ENCODE data around the gene SYCP2.
"Not testable (repeated sequence)": the region's sequence is repeated elsewhere in the genome, so short reads cannot be mapped to it uniquely, and the experiment has no call there.

Gene SYCP2, protein sequence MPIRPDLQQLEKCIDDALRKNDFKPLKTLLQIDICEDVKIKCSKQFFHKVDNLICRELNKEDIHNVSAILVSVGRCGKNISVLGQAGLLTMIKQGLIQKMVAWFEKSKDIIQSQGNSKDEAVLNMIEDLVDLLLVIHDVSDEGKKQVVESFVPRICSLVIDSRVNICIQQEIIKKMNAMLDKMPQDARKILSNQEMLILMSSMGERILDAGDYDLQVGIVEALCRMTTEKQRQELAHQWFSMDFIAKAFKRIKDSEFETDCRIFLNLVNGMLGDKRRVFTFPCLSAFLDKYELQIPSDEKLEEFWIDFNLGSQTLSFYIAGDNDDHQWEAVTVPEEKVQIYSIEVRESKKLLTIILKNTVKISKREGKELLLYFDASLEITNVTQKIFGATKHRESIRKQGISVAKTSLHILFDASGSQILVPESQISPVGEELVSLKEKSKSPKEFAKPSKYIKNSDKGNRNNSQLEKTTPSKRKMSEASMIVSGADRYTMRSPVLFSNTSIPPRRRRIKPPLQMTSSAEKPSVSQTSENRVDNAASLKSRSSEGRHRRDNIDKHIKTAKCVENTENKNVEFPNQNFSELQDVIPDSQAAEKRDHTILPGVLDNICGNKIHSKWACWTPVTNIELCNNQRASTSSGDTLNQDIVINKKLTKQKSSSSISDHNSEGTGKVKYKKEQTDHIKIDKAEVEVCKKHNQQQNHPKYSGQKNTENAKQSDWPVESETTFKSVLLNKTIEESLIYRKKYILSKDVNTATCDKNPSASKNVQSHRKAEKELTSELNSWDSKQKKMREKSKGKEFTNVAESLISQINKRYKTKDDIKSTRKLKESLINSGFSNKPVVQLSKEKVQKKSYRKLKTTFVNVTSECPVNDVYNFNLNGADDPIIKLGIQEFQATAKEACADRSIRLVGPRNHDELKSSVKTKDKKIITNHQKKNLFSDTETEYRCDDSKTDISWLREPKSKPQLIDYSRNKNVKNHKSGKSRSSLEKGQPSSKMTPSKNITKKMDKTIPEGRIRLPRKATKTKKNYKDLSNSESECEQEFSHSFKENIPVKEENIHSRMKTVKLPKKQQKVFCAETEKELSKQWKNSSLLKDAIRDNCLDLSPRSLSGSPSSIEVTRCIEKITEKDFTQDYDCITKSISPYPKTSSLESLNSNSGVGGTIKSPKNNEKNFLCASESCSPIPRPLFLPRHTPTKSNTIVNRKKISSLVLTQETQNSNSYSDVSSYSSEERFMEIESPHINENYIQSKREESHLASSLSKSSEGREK (N-terminal part only)

DNA sequence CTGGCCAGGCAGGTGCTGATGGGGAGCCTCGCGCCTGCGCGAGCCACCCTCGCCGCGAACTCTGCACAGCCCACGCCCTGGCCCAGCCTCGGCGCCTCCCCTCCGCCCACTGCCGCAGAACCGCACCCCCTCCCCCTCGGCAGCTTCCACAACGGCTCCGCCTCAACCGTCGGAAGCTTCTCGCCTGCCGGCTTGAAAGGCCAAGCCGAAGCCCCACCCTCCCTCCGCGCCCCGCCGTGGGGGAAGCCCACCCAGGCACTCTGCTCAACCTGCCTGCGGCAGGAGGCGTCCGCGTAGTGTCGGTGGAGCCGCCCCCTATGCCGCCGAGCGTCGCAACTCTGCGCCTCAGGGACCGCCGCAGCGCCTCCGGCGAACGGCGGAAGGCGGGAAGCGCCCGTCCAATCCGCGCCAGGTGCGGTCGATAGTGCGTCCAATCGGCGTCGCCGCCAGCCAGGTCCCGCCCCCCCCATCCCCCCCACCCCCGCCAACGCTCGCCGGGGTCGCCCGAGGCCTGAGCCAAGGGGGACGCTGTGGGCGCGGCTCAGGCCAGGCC lies at the start of gene SYCP2:
TSS of gene SYCP2 (minus strand) at position 342 of the 553 bp plus-strand sequence. CDS start 11,224 bp downstream, outside the sequence.
- no peak for DNase-seq (ENCODE audit: low read depth)

DNA sequence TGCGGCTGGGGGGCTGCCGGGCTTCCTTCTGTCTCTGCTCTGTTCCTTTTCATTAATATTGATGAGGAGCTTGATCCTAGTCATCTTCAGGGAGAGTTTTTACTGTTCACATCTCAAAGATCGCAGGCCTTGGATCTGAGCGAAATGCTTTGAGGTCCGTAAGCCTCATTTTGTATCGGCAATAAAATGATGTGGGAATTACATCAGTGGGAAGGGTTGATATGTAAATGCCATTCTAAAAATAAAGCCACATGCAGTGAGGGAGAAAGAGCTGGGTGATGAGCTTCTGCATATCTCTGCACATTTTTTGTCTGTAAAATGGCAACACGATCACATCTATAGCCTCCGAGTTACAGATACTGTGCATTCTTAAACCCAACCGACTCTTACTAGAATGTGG lies 49.6 kb upstream of the SYCP2 start:
- no peak for DNase-seq (ENCODE audit: low read depth)

DNA sequence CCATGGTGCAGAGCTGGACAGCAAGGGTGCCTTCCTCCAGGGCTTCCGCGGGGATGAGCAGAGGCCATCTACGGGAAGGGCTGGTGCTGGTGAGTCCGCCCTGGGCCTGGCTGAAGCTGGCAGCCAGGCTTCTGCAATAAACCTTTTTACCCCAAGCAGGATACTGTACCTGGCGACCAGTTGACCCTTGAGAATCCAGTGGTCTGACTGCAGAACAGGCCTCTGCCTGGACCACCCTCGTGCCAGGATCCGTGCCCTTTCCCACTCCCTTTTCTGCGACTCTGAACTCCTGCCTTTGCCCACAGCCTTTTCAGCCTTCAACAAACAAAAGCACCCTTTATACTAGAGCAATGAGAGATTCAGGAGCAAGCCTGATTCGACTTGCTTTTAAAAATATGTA lies 43.6 kb upstream of the SYCP2 start:
- no peak for DNase-seq (ENCODE audit: low read depth)

DNA sequence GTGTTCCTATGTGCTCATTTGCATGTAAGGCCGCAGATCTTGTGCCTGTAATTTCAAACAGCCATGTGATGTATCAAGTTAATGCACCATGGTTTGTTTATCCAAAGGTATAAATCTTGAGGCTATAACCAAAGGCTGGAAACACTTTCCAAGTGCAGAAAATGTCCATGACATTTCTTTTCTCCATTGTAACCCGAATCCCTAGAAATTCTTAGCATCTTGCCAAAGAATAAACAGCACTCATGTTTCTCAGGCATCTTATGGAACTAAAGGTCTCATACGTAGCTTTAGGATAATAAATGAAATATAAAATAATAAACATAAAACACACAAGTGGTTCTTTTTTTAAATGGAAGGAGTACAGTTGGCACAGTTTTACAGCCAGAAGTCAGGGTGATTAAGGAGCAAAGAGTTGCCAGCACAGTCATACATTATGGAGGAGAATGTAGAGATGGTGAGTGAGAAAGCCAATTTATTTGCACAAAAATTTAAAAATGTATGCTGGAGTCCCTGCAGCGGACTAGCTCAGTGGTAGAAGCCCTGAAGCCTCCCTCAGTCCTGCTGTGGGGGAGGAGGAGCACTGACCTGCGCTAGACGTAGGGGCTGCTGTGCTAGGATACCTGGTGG lies 42.8 kb upstream of the SYCP2 start:
- no peak for DNase-seq (ENCODE audit: low read depth)

DNA sequence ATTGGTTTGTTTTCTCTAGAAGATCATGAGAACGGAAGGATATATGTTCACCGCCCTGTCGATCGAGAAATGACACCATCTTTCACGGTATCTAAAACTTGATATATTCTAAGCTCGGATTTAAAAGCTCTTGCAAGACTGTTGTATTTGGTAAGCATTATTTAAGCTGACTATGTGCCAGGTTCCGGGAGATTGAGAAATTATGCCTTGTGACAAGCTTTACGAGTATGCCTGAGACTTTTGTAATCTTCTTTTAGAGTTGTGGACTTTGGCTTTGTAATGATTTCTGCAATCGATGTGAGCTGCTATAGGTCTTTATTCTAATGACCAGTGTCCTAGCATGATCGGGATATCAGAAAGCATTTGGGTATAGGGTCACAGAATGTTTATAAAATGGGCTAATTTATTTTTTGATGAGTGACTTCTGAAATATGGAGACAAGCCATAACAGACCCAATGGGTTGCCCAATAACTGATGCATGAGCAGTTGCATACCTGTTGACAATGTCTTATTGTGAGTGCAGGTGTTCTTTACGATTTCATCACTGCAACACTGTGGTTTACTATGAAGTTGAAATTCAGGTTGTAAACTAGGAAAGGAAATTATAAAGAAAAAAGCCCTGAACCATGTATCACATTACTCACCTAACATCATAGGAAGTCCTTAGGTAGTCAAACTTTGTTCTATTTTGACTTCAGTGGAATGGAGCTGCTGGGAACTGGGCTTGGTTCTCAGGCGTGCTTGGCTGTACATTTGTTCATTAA lies 38.8 kb upstream of the SYCP2 start:
- DNase-seq (ENCODE audit: low read depth), result no peak

DNA sequence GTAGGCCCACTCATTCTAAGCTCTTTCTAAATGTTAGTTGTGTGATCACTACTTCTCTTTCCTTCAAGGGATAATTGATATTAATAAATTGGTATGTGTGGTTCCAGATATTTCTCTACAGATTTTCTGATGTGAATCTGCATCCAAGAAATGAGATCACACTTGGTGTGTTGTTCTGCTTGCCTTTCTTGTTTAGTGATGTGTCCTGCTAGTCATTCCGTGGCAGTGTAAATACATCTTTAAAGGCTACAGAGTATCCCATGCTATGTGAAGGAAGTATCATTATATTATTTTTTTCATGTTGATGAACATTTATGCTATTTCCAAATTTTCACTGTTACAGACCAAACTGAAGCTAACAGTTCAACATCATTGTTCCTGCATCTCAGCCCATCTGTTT lies 38.0 kb upstream of the SYCP2 start:
- no peak for DNase-seq (ENCODE audit: low read depth)

DNA sequence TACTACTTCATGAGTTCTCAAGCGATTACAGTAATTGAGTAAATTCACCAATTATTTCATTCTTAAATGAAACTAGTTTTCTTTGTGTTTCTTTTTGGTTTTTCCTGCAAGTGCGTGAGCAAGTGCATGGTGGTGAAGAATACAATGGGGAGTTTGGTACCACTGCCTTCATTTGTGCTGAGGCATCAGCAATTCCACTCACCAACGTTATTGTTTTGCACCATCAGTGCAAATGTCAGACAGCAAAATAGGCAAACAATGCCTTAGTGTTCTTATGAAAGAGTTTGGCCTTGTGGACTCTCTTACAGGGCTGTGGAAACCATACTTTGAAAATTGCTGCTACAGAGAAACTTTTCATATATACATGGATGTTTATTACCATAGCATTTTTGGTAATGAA lies 33.0 kb upstream of the SYCP2 start:
- DNase-seq (ENCODE audit: low read depth), result no peak

DNA sequence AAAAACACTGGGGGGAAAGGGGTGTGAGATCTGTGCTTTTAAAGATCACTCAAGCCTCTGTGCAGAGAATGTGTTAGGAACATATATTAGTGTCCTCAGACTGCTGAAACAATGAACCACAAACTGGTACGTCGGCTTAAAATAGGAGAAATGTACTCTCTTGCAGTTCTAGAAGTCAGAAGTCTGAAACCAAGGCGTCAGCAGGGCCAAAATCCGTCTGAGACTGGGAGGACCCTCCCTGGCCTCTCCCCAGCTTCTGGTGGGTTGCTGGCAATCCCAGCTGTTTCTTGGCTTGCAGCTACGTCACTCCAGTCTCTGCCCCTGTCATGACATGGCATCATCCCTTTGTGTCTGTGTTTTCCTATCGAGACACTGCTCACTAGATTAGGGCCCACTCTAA lies 28.7 kb upstream of the SYCP2 start:
- DNase-seq (ENCODE audit: low read depth), result no peak

DNA sequence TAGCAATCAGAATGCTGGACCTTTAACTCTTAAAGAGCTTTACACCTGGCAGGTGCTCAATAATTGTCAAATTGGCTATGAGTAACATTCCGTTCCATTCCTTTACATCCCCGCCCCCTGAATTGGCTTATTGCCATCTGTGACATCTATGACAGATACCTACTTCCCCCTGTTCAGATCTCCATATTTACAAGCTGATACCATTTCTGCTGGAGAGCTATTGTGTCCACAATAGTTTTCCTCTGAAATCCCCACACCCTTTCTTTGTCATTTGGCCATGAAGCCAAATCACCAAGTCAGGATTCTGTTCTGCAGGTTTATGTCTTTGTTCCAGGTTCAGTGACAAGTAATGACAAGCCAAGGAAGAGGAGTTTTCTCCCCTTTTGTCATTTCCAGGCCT lies 28.0 kb upstream of the SYCP2 start:
- no peak for DNase-seq (ENCODE audit: low read depth)

DNA sequence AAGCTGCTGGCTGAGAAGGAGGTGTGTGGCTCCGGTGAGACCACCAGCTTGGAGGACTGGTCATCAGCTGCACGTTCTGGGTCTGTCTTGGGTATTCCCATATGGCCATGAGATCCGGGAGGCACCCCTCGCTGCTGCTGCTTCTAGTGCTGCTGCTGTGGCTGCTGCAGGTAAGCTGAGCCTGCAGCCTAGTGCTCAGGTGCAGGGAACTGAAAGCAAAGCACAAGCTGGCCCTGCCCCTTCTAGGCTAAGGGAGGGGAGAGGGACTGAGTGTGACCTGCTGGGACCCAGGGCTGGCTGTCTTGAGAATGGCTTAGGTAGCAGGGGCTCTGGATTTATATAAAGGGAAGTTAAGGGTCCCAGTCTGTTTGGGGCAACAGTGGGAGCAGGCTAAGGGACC lies 25.2 kb upstream of the SYCP2 start:
- DNase-seq (ENCODE audit: low read depth), result no peak

DNA sequence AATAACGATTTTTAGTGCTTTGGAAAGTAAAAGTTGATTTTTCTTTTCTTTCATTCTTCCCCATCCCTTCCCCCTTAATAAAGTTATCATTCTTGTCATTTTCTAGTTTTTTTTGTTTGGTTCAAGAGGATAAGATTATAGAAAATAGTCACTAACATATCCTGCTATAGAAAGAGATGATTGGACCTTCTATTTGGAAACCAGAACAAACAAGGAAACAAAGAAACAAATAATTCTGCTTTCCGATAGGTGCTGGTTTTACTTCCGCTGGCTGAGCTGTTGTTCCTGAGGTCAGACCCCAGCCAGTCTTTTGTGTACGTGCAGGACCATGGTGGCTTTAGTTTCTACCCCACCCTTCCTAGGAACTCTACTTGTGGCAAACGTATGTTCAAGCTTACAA lies 24.7 kb upstream of the SYCP2 start, which contains the start of gene CDH26:
TSS of gene CDH26 (plus strand) at position 301 of the 400 bp plus-strand sequence. CDS start 304 bp downstream, outside the sequence.
- no peak for DNase-seq (ENCODE audit: low read depth)

DNA sequence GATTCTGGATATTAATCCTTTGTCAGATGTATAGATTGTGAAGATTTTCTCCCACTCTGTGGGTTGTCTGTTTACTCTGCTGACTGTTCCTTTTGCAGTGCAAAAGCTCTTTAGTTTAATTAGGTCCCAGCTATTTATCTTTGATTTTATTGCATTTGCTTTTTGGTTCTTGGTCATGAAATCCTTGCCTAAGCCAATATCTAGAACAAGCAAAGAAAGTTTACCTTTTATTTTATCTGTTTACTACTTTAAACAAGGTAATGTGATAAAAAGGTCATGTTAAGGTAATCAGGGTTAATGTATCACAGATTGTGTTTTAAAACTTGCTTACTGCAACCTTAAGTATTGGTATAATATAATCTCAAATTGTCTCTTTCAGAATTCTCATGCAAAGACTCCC lies 24.1 kb upstream of the SYCP2 start:
- DNase-seq (ENCODE audit: low read depth), result not testable (repeated sequence)

DNA sequence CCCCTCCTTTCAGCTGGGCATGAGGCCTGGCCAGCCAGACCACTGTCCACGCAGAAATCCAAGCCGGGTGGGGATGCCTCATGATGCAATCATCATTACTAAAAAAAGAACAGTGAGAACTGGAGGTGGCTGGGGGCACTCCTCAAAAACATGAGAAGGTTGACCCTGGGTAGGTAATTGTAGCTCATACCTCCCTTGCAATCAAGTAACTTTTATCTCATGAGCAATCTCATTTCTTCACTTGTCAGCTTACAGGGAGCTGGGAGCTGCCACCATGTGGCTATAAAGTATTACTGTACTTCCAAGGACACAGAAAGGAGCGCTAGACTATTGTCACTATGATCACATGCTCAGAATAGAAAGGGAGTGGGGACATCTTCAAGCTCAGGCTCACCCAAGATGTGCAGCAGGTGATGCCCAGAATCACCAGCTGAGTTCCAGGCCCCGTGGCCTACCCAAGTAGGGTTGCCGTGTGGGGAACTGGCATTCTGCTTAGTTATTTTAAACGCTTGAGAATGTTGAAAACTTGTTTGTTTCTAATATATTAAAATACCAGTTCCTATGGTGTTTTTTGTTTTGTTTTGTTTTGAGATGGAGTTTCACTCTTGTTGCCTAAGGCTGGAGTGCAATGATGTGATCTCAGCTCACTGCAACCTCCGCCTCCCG lies 21.8 kb upstream of the SYCP2 start:
- DNase-seq (ENCODE audit: low read depth), result no peak

DNA sequence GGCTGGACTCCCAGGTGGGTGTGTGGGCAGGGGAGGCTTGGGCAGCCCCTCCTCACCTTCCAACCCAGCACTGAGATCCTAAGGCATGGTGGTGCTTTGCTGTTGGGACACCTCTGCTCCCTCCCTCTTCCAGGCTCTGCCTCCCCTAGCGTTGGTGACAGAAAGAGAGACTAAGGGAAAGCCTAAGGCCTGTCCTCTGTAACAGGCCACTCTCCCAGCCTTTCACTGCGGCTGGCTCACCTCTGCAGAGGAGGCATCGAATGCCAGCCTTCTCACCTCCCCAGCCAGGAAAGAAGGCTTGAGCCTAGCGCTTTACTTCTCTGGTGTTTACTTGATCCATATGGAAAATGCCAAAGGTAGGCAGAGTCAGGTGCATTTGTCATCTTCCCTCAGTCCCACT lies 21.3 kb upstream of the SYCP2 start:
- no peak for DNase-seq (ENCODE audit: low read depth)

DNA sequence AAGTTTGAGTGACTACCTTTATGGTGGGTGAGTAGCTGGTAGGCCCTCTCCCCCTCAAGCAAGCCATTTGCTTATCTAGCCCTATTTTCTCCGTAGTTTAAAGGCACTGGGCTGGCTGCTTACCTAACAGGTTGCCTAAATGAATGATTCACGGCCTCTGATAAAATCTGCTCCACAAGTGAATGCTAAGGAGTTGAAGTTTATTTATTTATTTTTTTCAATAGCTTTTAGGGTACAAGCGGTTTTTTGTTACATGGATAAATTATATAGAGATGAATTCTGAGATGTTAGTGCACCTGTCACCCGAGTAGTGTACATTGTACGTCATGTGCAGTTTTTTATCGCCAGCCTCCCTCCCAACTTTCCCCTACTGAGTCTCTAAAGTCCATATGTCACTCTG lies 16.5 kb upstream of the SYCP2 start:
- no peak for DNase-seq (ENCODE audit: low read depth)

DNA sequence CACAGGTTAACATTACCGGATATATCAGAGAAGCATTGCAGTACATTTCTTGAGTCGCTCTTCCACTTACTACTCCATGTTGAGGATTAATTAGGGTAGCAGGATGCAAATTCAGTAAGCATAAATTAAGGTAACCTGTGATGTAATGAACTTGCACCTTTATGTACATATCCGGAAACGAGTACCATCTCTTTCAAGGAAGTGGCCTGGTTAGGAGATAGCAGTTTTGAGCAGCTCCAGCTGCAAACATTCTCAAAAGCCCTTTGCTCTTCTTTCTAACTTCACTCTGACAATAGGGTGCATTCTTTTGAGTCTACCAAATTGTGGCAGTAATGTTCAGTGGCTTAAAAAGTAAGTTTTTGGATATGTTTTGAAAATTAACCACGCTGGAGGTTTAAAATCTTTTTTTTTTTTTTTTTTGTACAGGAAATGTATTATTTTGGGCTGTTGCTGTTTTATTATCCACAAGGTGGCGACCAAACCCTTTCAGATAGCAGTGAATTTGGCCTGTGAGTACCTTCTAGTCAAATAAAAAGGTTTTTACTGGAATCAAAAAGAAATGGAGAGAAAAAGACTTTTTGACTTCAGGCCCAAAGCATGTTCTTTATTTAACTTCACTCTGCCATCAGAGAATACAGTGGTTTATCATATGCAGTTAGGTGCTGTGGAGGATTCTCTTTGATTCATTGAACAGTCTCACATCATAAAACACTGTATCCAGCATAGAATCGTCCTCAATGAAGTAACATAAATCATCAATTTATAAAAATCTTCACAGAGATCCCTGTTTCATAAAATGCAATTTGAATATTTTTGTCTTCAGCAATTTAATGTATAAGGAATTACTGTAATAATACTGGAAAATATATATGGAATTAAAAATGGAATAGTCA lies 15.6 kb upstream of the SYCP2 start:
- no peak for DNase-seq (ENCODE audit: low read depth)

DNA sequence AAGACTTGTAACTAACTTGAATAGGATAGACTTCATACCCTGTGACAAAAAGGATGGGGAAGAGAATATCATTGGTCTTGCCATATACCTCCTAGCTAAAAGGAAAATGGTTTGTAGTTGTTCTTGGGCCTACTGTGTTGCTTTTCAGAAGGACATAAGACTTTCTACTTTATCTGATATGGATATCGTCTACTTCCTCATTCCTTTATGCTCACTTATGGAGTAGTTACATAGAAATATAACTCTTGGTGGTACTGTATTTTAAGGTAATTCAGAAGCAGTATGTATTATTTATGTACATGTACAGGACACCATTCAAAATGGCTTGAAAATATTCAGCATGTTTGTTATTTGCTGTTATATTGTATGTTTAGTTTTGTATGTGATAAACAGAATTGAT lies 14.8 kb upstream of the SYCP2 start:
- no peak for DNase-seq (ENCODE audit: low read depth)

DNA sequence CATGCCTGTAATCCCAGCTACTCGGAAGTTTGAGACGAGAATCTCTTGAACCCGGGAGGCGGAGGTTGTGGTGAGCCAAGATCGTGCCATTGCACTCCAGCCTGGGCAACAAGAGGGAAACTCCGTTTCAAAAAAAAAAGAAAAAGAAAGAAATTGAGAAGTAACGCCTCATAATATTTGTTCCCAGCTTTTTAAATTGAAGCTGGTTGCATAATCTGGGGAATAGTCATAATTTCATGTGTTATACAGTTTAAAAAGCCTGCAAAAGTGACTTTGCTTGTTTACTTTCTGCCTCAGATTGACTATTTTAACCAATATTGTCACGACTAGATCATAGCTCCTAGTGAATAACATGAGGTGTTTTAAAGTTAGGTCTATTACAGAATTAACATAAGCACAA lies 13.9 kb upstream of the SYCP2 start:
- DNase-seq (ENCODE audit: low read depth), result no peak

DNA sequence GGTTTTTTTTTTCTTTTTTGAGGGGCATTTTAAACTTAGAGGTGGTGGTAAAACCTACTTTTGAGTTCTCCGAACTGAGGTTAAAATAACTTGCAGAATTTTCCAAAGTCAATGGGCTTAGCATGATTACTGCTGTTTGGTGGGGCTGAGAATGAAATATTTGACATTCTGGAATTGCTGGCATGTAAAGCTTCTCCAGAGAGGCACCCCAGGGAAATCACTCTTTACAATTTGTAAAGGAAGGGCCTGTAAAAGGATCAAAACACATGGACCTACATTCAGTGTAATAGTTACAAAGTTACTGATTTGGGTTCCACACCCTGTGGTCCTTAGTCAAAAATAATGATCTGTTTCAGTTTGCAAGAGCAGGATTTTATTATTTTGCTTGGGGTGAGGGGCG lies 12.3 kb upstream of the SYCP2 start:
- DNase-seq (ENCODE audit: low read depth), result no peak

Data from GM04504 (cell line).